ENCODE data around the gene SPDYA.

Gene SPDYA

GRCh38 chr2:28855977-28856376 lies 45.3 kb downstream of the SPDYA start:
- no peak for DNase-seq (ENCODE audit: low spot score)
- TF ChIP-seq CTCF (IDR thresholded peaks at IDR 0.05; ENCODE audit: extremely low read depth, missing control alignments): no peak

GRCh38 chr2:28868611-28869010 lies 58.0 kb downstream of the SPDYA start:
- no peak for DNase-seq (ENCODE audit: low spot score)
- TF ChIP-seq CTCF (IDR thresholded peaks at IDR 0.05; ENCODE audit: extremely low read depth, missing control alignments): no peak

- peak; percentile 23 for DNase-seq (ENCODE audit: low spot score)
- no peak for TF ChIP-seq CTCF (IDR thresholded peaks at IDR 0.05; ENCODE audit: extremely low read depth, missing control alignments)
Measured at GRCh38 chr2:28869494-28870145, 59.0 kb downstream of the SPDYA start.

GRCh38 chr2:28870146-28870891 lies 59.7 kb downstream of the SPDYA start, which contains the start of gene TRMT61B:
Gene TRMT61B, minus strand, starts transcription at chr2:28870309. Its CDS starts 32 bp downstream, at chr2:28870277.
- no peak for TF ChIP-seq CTCF (IDR thresholded peaks at IDR 0.05; ENCODE audit: extremely low read depth, missing control alignments)
- peak; percentile 94 for DNase-seq (ENCODE audit: low spot score)

GRCh38 chr2:28871620-28872019 lies 61.0 kb downstream of the SPDYA start:
- no peak for TF ChIP-seq CTCF (IDR thresholded peaks at IDR 0.05; ENCODE audit: extremely low read depth, missing control alignments)
- no peak for DNase-seq (ENCODE audit: low spot score)

GRCh38 chr2:28880193-28880592 lies 69.6 kb downstream of the SPDYA start:
- no peak for TF ChIP-seq CTCF (IDR thresholded peaks at IDR 0.05; ENCODE audit: extremely low read depth, missing control alignments)
- DNase-seq (ENCODE audit: low spot score): no peak

GRCh38 chr2:28893488-28893887 lies 82.9 kb downstream of the SPDYA start:
- no peak for TF ChIP-seq CTCF (IDR thresholded peaks at IDR 0.05; ENCODE audit: extremely low read depth, missing control alignments)
- DNase-seq (ENCODE audit: low spot score): no peak
